Fibroblast of the aortic adventitia (primary cell): ENCODE results near the gene DMKN. TPM values are rescaled to one million over a fixed set of nuclear protein-coding genes. Genes with fewer than 3 reads are reported as not detected.

Experiments
- DNase-seq: peaks from one replicate; pipeline ENCODE4 v3.0.0-alpha.2; 2010; ENCODE audit warnings: low read depth
- H3K4me3 ChIP-seq: 2 replicates; pipeline ENCODE4 v1.5.1; 2011; ENCODE audit warnings: low read depth, mild to moderate bottlenecking, control low read depth, low read length, moderate library complexity
- total RNA-seq: library from RNA; depleted of rRNA; stranded (reverse); fragments of >200 nt; gene quantifications from 2 replicates; pipeline ENCODE4 v1.2.3, GENCODE V29; 2012; ENCODE audit warnings: low replicate concordance
- TF ChIP-seq, protein P1 (sequence below): IDR thresholded peaks from 2 replicates; pipeline ENCODE4 v1.5.1; 2011; ENCODE audit warnings: mild to moderate bottlenecking, low read length, control low read depth, inconsistent platforms; ENCODE audit not compliant: insufficient read depth

The DMKN gene
- total RNA-seq, 1 donor = 11.4 TPM

DNA sequence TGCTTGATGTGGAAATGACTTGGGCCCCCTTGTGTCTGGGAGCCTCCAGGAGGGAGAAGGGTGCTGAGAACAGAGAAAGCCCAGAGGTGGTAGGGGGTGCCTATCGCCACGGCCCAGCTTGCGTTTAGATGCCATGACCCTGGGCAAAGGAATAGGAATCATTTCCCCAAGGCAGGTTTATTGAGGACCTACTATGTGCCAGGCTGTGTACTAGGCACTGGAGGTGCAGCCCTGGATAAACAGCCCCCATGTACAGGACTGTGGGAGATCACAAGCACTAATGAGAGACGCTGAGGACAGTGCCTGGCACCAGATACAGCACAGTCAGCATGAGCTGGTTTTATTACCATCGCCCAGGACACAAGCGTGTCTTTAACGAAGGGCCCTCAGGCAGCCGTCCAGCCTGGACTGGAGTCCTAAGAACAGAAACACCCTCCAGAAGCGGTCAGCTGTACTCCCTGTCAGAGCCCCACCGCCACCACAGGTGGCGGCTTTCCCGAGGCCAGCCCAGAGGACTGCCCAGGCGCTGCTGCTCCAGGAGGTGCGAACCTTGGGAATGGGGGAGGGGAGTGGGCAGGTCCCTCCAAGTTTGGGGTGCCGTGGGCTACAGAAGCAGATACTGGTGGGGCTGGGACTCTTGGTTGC lies 36.6 kb upstream of the DMKN start:
- DNase-seq = no peak
- TF ChIP-seq, protein P1, sequence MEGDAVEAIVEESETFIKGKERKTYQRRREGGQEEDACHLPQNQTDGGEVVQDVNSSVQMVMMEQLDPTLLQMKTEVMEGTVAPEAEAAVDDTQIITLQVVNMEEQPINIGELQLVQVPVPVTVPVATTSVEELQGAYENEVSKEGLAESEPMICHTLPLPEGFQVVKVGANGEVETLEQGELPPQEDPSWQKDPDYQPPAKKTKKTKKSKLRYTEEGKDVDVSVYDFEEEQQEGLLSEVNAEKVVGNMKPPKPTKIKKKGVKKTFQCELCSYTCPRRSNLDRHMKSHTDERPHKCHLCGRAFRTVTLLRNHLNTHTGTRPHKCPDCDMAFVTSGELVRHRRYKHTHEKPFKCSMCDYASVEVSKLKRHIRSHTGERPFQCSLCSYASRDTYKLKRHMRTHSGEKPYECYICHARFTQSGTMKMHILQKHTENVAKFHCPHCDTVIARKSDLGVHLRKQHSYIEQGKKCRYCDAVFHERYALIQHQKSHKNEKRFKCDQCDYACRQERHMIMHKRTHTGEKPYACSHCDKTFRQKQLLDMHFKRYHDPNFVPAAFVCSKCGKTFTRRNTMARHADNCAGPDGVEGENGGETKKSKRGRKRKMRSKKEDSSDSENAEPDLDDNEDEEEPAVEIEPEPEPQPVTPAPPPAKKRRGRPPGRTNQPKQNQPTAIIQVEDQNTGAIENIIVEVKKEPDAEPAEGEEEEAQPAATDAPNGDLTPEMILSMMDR = no peak

DNA sequence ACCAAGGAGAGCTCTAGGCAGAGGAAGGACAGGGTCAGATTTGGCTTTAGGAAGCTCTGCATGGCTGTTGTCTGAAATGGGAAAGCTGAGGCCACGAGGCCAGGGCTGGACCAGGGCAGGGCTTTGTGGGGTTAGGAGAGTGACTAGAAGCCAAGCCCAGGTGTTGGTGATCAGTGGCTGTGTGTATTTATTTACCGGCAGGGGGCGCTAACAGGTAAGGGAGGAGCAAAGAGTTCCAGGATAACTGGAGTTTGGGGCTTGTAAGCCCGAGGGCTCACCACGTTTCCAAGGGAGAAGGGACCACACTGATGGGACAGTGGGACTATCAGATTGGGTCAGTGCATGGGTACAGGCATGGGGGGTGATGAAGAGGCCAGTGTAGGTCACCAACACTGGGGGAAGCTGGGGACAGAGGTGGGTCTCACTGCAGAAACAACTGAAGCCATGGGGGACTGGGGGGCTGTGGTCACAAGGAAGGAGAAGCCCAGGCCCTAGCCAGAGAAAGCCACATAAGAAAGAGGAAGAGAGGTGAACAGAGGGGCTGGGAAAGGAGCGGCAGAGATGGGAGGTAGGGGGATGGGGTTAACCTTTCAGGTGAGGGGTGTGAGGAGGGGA lies 35.8 kb upstream of the DMKN start:
- TF ChIP-seq, protein P1 = peak; percentile 74
- no peak overlapping the region for H3K4me3 ChIP-seq
- peak; percentile 67 for DNase-seq

More for the DNA sequence above, 36.6 kb upstream of the DMKN start:
- no peak overlapping the region for H3K4me3 ChIP-seq

DNA sequence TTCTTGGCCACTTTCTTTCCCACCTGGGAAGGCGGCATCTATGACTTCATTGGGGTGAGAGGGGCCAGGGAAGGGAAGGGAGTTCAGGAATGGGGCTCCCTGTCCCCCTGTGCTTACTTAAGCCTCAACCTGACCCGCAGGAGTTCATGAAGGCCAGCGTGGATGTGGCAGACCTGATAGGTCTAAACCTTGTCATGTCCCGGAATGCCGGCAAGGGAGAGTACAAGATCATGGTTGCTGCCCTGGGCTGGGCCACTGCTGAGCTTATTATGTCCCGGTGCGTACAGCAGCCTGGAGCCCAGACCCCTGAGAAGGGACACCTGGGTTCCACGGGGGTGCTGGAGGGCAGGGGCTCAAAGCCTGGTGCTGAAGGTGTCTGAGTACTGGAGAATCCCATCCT lies 33.1 kb upstream of the DMKN start:
- H3K4me3 ChIP-seq = peak overlapping the region; percentile 90
- TF ChIP-seq, protein P1 = no peak
- DNase-seq = no peak

DNA sequence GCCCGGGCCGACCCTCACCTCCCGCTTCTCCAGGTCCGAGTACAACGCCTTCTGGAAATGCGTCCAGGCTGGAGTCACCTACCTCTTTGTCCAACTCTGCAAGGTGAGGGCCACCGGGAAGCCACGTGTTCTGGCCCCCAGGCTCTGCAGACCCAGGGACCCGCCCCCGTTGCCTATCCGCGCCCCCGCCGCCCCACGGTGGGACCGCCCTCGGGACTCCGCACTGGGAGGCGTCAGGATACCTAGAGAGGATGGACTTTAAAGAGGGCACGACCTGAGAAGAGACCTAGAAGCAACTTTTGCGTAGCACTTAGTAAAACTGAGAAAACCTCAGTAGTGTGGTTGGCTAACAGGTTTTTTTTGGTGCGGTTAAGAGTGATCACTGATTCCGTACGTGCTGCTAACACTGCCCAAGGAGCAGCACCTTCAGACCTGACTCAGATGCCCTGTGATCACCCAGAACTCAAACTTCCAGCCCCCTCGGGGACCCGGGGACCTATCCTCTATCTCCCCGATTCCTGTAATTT lies 32.5 kb upstream of the DMKN start:
- no peak for DNase-seq
- TF ChIP-seq, protein P1 = no peak
- H3K4me3 ChIP-seq = peak overlapping the region; percentile 90

DNA sequence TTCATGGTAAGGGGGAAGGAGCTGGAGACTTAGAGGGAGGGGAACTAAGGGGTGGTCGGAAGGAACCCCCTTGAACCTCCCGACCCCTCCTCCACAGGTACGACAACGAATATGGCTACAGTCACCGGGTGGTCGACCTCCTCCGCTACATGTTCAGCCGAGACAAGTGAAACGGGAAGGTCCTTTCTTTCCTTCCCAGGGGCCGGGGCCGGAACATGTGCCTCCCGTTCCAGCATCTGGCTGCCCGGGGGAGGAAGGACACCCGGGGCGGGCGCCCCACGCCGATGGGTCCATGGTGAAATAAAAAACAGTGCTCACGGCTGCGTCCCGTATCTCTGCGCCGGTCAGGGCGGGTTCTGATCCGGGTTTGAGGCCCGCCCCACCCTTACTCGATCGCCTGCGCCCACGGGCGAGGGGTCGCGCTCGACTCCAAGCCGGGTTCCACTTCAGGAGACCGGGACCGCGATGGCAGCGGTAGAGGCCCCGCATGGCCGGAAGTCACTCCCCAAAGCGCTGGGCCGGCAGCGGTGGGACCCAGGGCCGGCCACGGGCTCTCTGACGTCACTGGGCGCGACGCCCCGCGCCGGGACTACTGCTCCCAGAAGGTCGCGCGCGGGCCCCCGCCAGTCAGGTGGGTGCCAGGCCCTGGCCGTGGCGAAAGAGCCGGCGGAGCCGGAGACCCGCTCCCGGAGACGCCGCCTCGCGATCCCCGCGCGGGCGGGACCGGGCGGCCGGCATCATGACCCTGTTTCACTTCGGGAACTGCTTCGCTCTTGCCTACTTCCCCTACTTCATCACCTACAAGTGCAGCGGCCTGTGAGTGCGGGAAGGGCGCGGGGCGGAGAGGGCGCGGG lies 31.8 kb upstream of the DMKN start, which contains the start of gene TMEM147:
TMEM147 (plus strand) TSS at position 626 of the 854 bp plus-strand sequence; CDS start at position 740, 114 bp downstream.
- DNase-seq = peak; percentile 75
- TF ChIP-seq, protein P1 = no peak
- peak within 1 kb of the TSS; percentile 90 for H3K4me3 ChIP-seq

DNA sequence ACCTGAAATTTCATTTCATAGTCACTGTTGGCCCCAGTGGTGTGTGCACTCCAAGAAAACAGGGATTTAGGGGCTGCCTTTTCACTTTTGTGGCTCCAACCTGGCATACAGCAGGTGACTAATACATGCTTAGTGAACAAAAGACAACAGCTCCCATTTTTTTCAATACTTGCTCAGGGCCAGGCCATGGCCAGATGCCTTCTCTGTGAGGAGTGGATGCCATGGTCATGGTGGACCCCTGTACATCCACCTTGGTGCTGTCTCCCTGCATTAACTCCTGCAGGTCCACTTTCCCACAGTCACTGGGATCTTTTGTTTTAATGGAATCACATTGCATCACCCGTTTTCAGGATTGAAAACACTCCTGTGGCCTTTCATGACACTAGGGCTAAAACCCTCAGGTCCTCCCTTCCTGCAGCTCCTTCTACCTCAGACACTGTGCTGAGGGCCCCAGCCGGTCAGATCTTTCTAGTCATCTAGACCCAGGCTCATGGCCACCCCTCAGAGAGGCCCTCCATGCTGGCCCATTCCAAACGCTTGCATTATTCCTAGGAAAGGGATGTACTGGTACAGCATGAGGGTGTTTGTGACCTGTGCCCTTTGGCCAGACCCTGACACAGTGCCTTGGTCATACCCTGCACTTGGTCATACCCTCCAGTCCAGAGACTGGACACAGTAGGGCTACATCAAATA lies 30.8 kb upstream of the DMKN start:
- DNase-seq = no peak
- H3K4me3 ChIP-seq = peak overlapping the region; percentile 90
- TF ChIP-seq, protein P1 = no peak
